Measurements from ENCODE around the gene BABAM2.

- TF ChIP-seq CTCF (conservative IDR thresholded peaks at IDR 0.05; ENCODE audit: low read depth, low read length) (no peak), EZH2 (IDR thresholded peaks at IDR 0.05; ENCODE audit: low read length, unreplicated experiment) (no peak)
Observed at GRCh38 chr2:28234807-28235206, 344.3 kb downstream of the BABAM2 start.

Data from PC-3 (cell line).